HEK293 (cell line): ENCODE results near the gene SNX15.
A peak's percentile ranks its signal among the peaks of the same experiment; 100 is the strongest.

Experiments
- HOXA7 ChIP-seq: sonication (generic); formaldehyde crosslinking; IDR thresholded peaks from 2 replicates; pipeline ENCODE4 v1.8.1; 2022; ENCODE audit warnings: missing genetic modification reagents, borderline replicate concordance
- HOXD13 ChIP-seq: sonication (generic); formaldehyde crosslinking; IDR thresholded peaks from 2 replicates; pipeline ENCODE4 v1.8.0; 2022; ENCODE audit warnings: missing genetic modification reagents, borderline replicate concordance
- KLF7 ChIP-seq: fragments of 450-650 bp; formaldehyde crosslinking; IDR thresholded peaks from 2 replicates; pipeline ENCODE4 v1.5.1; 2016; ENCODE audit warnings: missing biosample characterization, missing genetic modification characterization, borderline replicate concordance
- PRDM1 ChIP-seq: fragments of 450-650 bp; formaldehyde crosslinking; IDR thresholded peaks from 2 replicates; pipeline ENCODE4; 2016; ENCODE audit warnings: missing biosample characterization, missing genetic modification characterization
- SCRT1 ChIP-seq: fragments of 450-650 bp; formaldehyde crosslinking; IDR thresholded peaks from 2 replicates; pipeline ENCODE4 v1.5.1; 2016; ENCODE audit warnings: missing biosample characterization, missing genetic modification characterization, borderline replicate concordance
- SP2 ChIP-seq: fragments of 450-650 bp; formaldehyde crosslinking; IDR thresholded peaks from 2 replicates; pipeline ENCODE4 v1.5.1; 2016; ENCODE audit warnings: missing biosample characterization, missing genetic modification characterization
- TCF7L2 ChIP-seq: IDR thresholded peaks from 2 replicates; pipeline ENCODE4 v1.6.1; 2011; ENCODE audit warnings: low read depth, mild to moderate bottlenecking, inconsistent platforms, low read length, moderate library complexity, borderline replicate concordance
- TRIM28 ChIP-seq: IDR thresholded peaks from 2 replicates; pipeline ENCODE4 v1.6.1; 2011; ENCODE audit warnings: low read length, control low read depth, borderline replicate concordance
- ZFP41 ChIP-seq: fragments of 450-650 bp; formaldehyde crosslinking; IDR thresholded peaks from 2 replicates; pipeline ENCODE4 v1.5.1; 2016; ENCODE audit warnings: missing biosample characterization, missing genetic modification characterization, borderline replicate concordance
- ZFP69B ChIP-seq: fragments of 450-650 bp; formaldehyde crosslinking; IDR thresholded peaks from 2 replicates; pipeline ENCODE4 v1.5.1; 2016; ENCODE audit warnings: missing biosample characterization, missing genetic modification characterization
- ZNF202 ChIP-seq: fragments of 450-650 bp; formaldehyde crosslinking; IDR thresholded peaks from 2 replicates; pipeline ENCODE4 v1.5.1; 2016; ENCODE audit warnings: missing biosample characterization, missing genetic modification characterization, borderline replicate concordance
- ZNF211 ChIP-seq: fragments of 450-650 bp; formaldehyde crosslinking; IDR thresholded peaks from 2 replicates; pipeline ENCODE4 v1.5.1; 2016; ENCODE audit warnings: low read depth, missing biosample characterization, missing genetic modification characterization
- ZNF239 ChIP-seq: fragments of 450-650 bp; formaldehyde crosslinking; IDR thresholded peaks from 2 replicates; pipeline ENCODE4 v1.5.1; 2016; ENCODE audit warnings: missing biosample characterization, missing genetic modification characterization
- ZNF280C ChIP-seq: fragments of 450-650 bp; formaldehyde crosslinking; IDR thresholded peaks from 2 replicates; pipeline ENCODE4 v1.5.1; 2016; ENCODE audit warnings: missing biosample characterization, missing genetic modification characterization
- ZNF324 ChIP-seq: fragments of 450-650 bp; formaldehyde crosslinking; IDR thresholded peaks from 2 replicates; pipeline ENCODE4 v1.5.1; 2016; ENCODE audit warnings: missing biosample characterization, missing genetic modification characterization
- ZNF391 ChIP-seq: fragments of 450-650 bp; formaldehyde crosslinking; IDR thresholded peaks from 2 replicates; pipeline ENCODE4 v1.5.1; 2016; ENCODE audit warnings: low read depth, missing biosample characterization, missing genetic modification characterization, borderline replicate concordance
- ZNF426 ChIP-seq: fragments of 450-650 bp; formaldehyde crosslinking; IDR thresholded peaks from 2 replicates; pipeline ENCODE4 v1.5.1; 2017; ENCODE audit warnings: missing biosample characterization, missing genetic modification characterization, mild to moderate bottlenecking, inconsistent platforms, moderate library complexity
- ZNF529 ChIP-seq: fragments of 450-650 bp; formaldehyde crosslinking; IDR thresholded peaks from 2 replicates; pipeline ENCODE4 v1.5.1; 2017; ENCODE audit warnings: missing genetic modification characterization, missing biosample characterization; ENCODE audit not compliant: insufficient replicate concordance
- ZNF549 ChIP-seq: fragments of 450-650 bp; IDR thresholded peaks from 2 replicates; pipeline ENCODE4 v1.5.1; 2018; ENCODE audit warnings: missing biosample characterization, missing genetic modification characterization, mild to moderate bottlenecking, inconsistent platforms, moderate library complexity
- ZNF560 ChIP-seq: fragments of 450-650 bp; formaldehyde crosslinking; IDR thresholded peaks from 2 replicates; pipeline ENCODE4 v1.5.1; 2017; ENCODE audit warnings: missing biosample characterization, missing genetic modification characterization, borderline replicate concordance
- ZNF561 ChIP-seq: fragments of 450-650 bp; IDR thresholded peaks from 2 replicates; pipeline ENCODE4 v1.5.1; 2018; ENCODE audit warnings: missing biosample characterization, missing genetic modification characterization, borderline replicate concordance
- ZNF596 ChIP-seq: fragments of 450-650 bp; IDR thresholded peaks from 2 replicates; pipeline ENCODE4 v1.5.0; 2018; ENCODE audit warnings: missing biosample characterization, mild to moderate bottlenecking, missing genetic modification characterization, moderate library complexity
- ZNF621 ChIP-seq: fragments of 450-650 bp; formaldehyde crosslinking; IDR thresholded peaks from 2 replicates; pipeline ENCODE4 v1.5.1; 2017; ENCODE audit warnings: missing biosample characterization, missing genetic modification characterization
- ZNF704 ChIP-seq: fragments of 450-650 bp; formaldehyde crosslinking; IDR thresholded peaks from 2 replicates; pipeline ENCODE4 v1.5.1; 2016; ENCODE audit warnings: missing biosample characterization, missing genetic modification characterization
- ZNF768 ChIP-seq: fragments of 450-650 bp; formaldehyde crosslinking; IDR thresholded peaks from 2 replicates; pipeline ENCODE4 v1.5.1; 2018; ENCODE audit warnings: missing biosample characterization, mild to moderate bottlenecking, missing genetic modification characterization
- ZNF843 ChIP-seq: fragments of 450-650 bp; formaldehyde crosslinking; IDR thresholded peaks from 2 replicates; pipeline ENCODE4 v1.5.1; 2016; ENCODE audit warnings: missing biosample characterization, missing genetic modification characterization
- TF ChIP-seq, protein P1 (sequence below): fragments of 450-650 bp; formaldehyde crosslinking; IDR thresholded peaks from 2 replicates; pipeline ENCODE4 v1.5.1; 2016; ENCODE audit warnings: missing biosample characterization, missing genetic modification characterization
- TF ChIP-seq, protein P2 (sequence below): sonication (generic); formaldehyde crosslinking; IDR thresholded peaks from 2 replicates; pipeline ENCODE4 v1.8.1; 2022; ENCODE audit warnings: mild to moderate bottlenecking, moderate library complexity, missing genetic modification reagents
- TF ChIP-seq, protein P3 (sequence below): fragments of 450-650 bp; formaldehyde crosslinking; IDR thresholded peaks from 2 replicates; pipeline ENCODE4 v1.5.1; 2017; ENCODE audit warnings: missing biosample characterization, missing genetic modification characterization
- TF ChIP-seq, protein P4 (sequence below): fragments of 450-650 bp; formaldehyde crosslinking; IDR thresholded peaks from 2 replicates; pipeline ENCODE4 v1.5.1; 2016; ENCODE audit warnings: missing biosample characterization, missing genetic modification characterization
- TF ChIP-seq, protein P5 (sequence below): fragments of 450-650 bp; formaldehyde crosslinking; IDR thresholded peaks from 2 replicates; pipeline ENCODE4 v1.5.1; 2016; ENCODE audit warnings: missing biosample characterization, missing genetic modification characterization, borderline replicate concordance

Gene SNX15

GRCh38 chr11:65040847-65041622 lies 13.8 kb downstream of the SNX15 start, which contains the start of gene SAC3D1 (continued):
- TF ChIP-seq ZNF211 (tag by site-specific recombination): no peak
- TF ChIP-seq, protein P1, sequence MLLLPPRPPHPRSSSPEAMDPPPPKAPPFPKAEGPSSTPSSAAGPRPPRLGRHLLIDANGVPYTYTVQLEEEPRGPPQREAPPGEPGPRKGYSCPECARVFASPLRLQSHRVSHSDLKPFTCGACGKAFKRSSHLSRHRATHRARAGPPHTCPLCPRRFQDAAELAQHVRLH (tag by site-specific recombination): no peak
- TF ChIP-seq ZNF529 (tag by site-specific recombination): no peak
- TF ChIP-seq ZNF324: no peak
- no peak for TF ChIP-seq SCRT1 (tag by site-specific recombination)
- no peak for TF ChIP-seq TCF7L2
- no peak for TF ChIP-seq ZNF426
- no peak for TF ChIP-seq ZNF202
- TF ChIP-seq ZFP41 (tag by site-specific recombination): no peak
- TF ChIP-seq, protein P2, sequence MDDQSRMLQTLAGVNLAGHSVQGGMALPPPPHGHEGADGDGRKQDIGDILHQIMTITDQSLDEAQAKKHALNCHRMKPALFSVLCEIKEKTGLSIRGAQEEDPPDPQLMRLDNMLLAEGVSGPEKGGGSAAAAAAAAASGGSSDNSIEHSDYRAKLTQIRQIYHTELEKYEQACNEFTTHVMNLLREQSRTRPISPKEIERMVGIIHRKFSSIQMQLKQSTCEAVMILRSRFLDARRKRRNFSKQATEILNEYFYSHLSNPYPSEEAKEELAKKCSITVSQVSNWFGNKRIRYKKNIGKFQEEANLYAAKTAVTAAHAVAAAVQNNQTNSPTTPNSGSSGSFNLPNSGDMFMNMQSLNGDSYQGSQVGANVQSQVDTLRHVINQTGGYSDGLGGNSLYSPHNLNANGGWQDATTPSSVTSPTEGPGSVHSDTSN (CRISPR knock-in tag): peak; percentile 82; the same call in 1 of the 2 replicates
- TF ChIP-seq HOXD13: no peak
- TF ChIP-seq ZNF843 (tag by site-specific recombination): no peak
- TF ChIP-seq ZNF768 (tag by site-specific recombination): no peak
- TF ChIP-seq, protein P3, sequence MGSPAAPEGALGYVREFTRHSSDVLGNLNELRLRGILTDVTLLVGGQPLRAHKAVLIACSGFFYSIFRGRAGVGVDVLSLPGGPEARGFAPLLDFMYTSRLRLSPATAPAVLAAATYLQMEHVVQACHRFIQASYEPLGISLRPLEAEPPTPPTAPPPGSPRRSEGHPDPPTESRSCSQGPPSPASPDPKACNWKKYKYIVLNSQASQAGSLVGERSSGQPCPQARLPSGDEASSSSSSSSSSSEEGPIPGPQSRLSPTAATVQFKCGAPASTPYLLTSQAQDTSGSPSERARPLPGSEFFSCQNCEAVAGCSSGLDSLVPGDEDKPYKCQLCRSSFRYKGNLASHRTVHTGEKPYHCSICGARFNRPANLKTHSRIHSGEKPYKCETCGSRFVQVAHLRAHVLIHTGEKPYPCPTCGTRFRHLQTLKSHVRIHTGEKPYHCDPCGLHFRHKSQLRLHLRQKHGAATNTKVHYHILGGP (tag by site-specific recombination): no peak
- TF ChIP-seq SP2 (tag by site-specific recombination): peak; percentile 80
- TF ChIP-seq ZNF560 (tag by site-specific recombination): no peak
- TF ChIP-seq ZNF391 (tag by site-specific recombination): no peak
- TF ChIP-seq ZNF549 (tag by site-specific recombination): no peak
- no peak for TF ChIP-seq ZNF280C (tag by site-specific recombination)
- no peak for TF ChIP-seq HOXA7 (CRISPR knock-in tag)
- TF ChIP-seq ZNF704 (tag by site-specific recombination): no peak
- TF ChIP-seq KLF7 (tag by site-specific recombination): 0 out of 2 replicates have a peak, but pooled peaks have one; percentile 30
- TF ChIP-seq TRIM28: no peak
- TF ChIP-seq ZFP69B (tag by site-specific recombination): peak; percentile 37; the same call in 1 of the 2 replicates
- TF ChIP-seq, protein P4, sequence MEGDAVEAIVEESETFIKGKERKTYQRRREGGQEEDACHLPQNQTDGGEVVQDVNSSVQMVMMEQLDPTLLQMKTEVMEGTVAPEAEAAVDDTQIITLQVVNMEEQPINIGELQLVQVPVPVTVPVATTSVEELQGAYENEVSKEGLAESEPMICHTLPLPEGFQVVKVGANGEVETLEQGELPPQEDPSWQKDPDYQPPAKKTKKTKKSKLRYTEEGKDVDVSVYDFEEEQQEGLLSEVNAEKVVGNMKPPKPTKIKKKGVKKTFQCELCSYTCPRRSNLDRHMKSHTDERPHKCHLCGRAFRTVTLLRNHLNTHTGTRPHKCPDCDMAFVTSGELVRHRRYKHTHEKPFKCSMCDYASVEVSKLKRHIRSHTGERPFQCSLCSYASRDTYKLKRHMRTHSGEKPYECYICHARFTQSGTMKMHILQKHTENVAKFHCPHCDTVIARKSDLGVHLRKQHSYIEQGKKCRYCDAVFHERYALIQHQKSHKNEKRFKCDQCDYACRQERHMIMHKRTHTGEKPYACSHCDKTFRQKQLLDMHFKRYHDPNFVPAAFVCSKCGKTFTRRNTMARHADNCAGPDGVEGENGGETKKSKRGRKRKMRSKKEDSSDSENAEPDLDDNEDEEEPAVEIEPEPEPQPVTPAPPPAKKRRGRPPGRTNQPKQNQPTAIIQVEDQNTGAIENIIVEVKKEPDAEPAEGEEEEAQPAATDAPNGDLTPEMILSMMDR: no peak
- no peak for TF ChIP-seq PRDM1 (tag by site-specific recombination)
- no peak for TF ChIP-seq ZNF621 (tag by site-specific recombination)
- TF ChIP-seq ZNF596 (tag by site-specific recombination): no peak
- TF ChIP-seq ZNF561 (tag by site-specific recombination): no peak
- no peak for TF ChIP-seq ZNF239 (tag by site-specific recombination)
- TF ChIP-seq, protein P5, sequence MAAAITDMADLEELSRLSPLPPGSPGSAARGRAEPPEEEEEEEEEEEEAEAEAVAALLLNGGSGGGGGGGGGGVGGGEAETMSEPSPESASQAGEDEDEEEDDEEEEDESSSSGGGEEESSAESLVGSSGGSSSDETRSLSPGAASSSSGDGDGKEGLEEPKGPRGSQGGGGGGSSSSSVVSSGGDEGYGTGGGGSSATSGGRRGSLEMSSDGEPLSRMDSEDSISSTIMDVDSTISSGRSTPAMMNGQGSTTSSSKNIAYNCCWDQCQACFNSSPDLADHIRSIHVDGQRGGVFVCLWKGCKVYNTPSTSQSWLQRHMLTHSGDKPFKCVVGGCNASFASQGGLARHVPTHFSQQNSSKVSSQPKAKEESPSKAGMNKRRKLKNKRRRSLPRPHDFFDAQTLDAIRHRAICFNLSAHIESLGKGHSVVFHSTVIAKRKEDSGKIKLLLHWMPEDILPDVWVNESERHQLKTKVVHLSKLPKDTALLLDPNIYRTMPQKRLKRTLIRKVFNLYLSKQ (tag by site-specific recombination): no peak
